ENCODE measurements around the gene PCK2.

PCK2 gene

GRCh38 chr14:24075485-24076301 is 18.4 kb upstream of the PCK2 start:
- DNase-seq (ENCODE audit: low read depth, low spot score), result no peak

GRCh38 chr14:24076302-24076601 is 17.9 kb upstream of the PCK2 start:
- DNase-seq (ENCODE audit: low read depth, low spot score), result no peak

DNA sequence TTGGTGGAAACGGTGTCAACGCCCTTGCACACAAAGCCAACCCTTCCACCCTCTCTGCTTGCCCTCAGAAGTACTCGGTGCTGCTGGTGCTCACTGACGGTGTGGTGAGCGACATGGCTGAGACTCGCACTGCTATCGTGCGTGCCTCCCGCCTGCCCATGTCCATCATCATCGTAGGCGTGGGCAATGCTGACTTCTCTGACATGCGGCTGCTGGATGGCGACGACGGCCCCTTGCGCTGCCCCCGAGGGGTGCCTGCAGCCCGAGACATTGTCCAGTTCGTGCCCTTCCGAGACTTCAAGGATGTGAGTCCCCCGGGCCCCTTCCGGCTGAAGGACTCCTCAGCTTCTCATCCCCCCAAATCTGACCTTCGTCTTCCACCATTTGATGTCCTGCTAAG is 17.0 kb upstream of the PCK2 start:
- DNase-seq (ENCODE audit: low read depth, low spot score), result no peak

- DNase-seq (ENCODE audit: low read depth, low spot score), result no peak
Measured at GRCh38 chr14:24078146-24078545, 16.0 kb upstream of the PCK2 start.

DNA sequence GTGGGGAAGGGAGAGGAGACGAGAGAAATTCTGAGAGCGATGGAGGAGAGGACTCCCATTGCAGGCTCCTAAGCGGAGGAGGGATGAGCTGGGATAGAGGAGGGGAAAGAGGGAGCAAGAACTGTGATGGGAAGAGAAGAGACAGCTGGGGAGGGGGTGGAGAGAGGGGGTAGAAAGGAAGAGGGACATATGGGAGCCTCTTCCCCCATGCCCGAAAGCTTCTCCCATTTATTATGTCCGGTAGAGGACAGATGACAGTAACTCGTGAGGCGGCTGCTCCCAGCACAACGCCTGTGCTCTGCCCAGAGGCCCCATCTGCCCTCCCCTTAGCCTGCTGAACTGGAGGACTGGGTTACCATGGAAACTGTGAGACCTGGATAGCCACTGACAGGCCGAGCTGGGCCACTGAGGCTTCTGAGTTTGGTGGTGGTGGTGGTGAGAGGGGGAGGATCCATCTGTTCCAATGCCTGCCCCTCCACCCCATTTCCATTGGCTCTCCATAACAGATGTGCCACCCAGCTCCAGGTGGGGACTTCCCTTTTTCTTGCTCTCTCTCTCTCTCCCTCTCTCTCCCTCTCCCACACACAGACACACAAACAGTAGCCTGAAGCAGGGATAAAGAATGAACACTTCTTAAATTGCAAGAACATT is 14.5 kb upstream of the PCK2 start:
- DNase-seq (ENCODE audit: low read depth, low spot score), result no peak

GRCh38 chr14:24080142-24080530 is 14.0 kb upstream of the PCK2 start:
- DNase-seq (ENCODE audit: low read depth, low spot score), result no peak

- DNase-seq (ENCODE audit: low read depth, low spot score), result peak; percentile 51
Measured at GRCh38 chr14:24080888-24081738, 13.0 kb upstream of the PCK2 start.

DNA sequence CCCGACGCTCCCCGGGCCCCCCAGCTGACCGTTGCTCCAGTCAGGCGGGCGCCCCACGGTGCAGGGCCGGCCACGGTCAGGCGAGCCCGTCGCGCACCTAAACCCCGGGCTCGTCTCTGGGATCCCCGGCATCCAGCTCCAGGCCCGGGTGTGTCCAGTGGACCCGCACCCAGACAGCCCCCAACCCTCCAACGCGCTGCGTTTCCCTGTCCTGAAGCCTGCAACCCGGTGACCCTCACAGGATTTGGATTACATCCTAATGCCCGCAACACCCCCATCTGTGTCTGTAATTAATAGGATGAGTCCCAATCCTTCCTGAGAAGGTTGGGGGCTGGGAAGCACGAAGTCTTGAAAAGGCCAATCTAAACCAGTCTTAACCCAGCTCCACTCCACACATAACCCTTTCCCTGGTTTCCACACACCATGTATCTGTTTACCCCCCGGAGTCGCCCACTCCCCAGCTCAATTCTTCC is 12.3 kb upstream of the PCK2 start:
- DNase-seq (ENCODE audit: low read depth, low spot score), result no peak

GRCh38 chr14:24082411-24083080 is 11.6 kb upstream of the PCK2 start:
- no peak for DNase-seq (ENCODE audit: low read depth, low spot score)

GRCh38 chr14:24083462-24083861 is 10.6 kb upstream of the PCK2 start:
- no peak for DNase-seq (ENCODE audit: low read depth, low spot score)

GRCh38 chr14:24084440-24084839 is 9.7 kb upstream of the PCK2 start:
- DNase-seq (ENCODE audit: low read depth, low spot score), result no peak

DNA sequence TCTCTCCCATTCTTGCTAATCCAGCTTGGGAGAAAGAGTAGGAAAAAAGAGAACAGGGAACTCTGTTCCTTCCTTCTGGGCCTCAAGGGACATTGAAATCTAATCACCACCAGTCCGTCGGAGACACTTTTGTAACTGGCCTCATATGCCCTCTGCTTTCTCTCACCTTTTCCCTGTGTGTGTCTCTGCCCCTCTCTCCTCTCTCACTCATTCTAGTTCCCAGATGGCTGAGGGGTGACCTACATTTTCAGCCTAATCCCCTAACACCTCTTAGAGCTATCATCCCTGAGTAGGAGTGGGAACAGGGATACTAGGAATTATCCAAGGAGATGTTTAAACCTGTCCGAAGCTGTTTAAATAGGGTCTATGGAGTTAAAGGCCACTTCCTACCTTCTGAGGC is 8.9 kb upstream of the PCK2 start:
- DNase-seq (ENCODE audit: low read depth, low spot score), result no peak

- no peak for DNase-seq (ENCODE audit: low read depth, low spot score)
Measured at GRCh38 chr14:24086193-24086955, 7.7 kb upstream of the PCK2 start.

GRCh38 chr14:24087004-24087403 is 7.1 kb upstream of the PCK2 start:
- DNase-seq (ENCODE audit: low read depth, low spot score), result no peak

- DNase-seq (ENCODE audit: low read depth, low spot score), result no peak
Measured at GRCh38 chr14:24088095-24088494, 6.0 kb upstream of the PCK2 start.

DNA sequence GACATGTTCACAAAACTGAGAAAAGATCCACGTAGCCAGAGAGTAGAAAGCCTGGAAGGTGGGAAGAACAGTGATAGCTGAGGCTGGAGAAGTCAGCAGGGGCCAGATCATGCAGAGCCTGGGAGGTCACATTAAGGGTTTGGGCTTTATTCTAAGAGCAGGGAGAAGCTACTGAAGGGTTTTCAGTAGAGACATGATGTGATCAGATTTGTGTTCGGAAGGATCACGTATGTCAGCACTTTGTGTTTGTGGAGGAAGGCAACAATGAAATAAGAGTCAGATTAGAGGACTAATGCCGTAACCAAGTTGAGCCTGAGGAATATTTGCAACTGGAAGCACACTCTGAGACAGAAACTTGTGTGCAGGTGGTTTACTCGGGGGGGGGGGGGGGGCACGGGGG is 4.2 kb upstream of the PCK2 start:
- no peak for DNase-seq (ENCODE audit: low read depth, low spot score)

GRCh38 chr14:24092110-24092504 is 2.0 kb upstream of the PCK2 start:
- DNase-seq (ENCODE audit: low read depth, low spot score), result no peak

- no peak for DNase-seq (ENCODE audit: low read depth, low spot score)
Measured at GRCh38 chr14:24092505-24093206, 1.5 kb upstream of the PCK2 start.

GRCh38 chr14:24093207-24093900 is 757 bp upstream of the PCK2 start:
- no peak for DNase-seq (ENCODE audit: low read depth, low spot score)

- DNase-seq (ENCODE audit: low read depth, low spot score), result no peak
Measured at GRCh38 chr14:24094841-24095270, 745 bp downstream of the PCK2 start.
